HPDE6-E6E7 (cell line): ENCODE data around the gene ARPC1B.
"Not testable (repeated sequence)": the region's sequence is repeated elsewhere in the genome, so short reads cannot be mapped to it uniquely, and the experiment has no call there.

ENCODE experiments used
- DNase-seq: peaks from one replicate; pipeline ENCODE4 v3.0.0; 2011; ENCODE audit warnings: missing footprints; ENCODE audit errors: extremely low spot score

Gene ARPC1B

GRCh38 chr7:99374111-99375064, at the start of gene ARPC1B:
ARPC1B (plus strand) TSS chr7:99374730; CDS start chr7:99385715, 10,985 bp downstream.
- peak; percentile 85 for DNase-seq

- no peak for DNase-seq
Observed at GRCh38 chr7:99325001-99325493, 49.5 kb upstream of the ARPC1B start.

GRCh38 chr7:99325592-99326407, 48.7 kb upstream of the ARPC1B start, which contains the start of gene ARPC1A:
ARPC1A (plus strand) TSS chr7:99325898; CDS start chr7:99333354, 7,456 bp downstream.
- DNase-seq = peak; percentile 93

- DNase-seq = no peak
Observed at GRCh38 chr7:99326408-99326782, 48.1 kb upstream of the ARPC1B start.

- DNase-seq = peak; percentile 86
Observed at GRCh38 chr7:99330314-99330961, 44.1 kb upstream of the ARPC1B start.

GRCh38 chr7:99331002-99331401, 43.5 kb upstream of the ARPC1B start:
- DNase-seq = no peak

GRCh38 chr7:99339595-99339994, 34.9 kb upstream of the ARPC1B start:
- DNase-seq = no peak

- no peak for DNase-seq
Observed at GRCh38 chr7:99340659-99341058, 33.9 kb upstream of the ARPC1B start.

GRCh38 chr7:99344061-99344647, 30.4 kb upstream of the ARPC1B start:
- no peak for DNase-seq

- DNase-seq = not testable (repeated sequence)
Observed at GRCh38 chr7:99350641-99351040, 23.9 kb upstream of the ARPC1B start.

GRCh38 chr7:99352247-99352646, 22.3 kb upstream of the ARPC1B start:
- no peak for DNase-seq

- DNase-seq = no peak
Observed at GRCh38 chr7:99355098-99355497, 19.4 kb upstream of the ARPC1B start.

GRCh38 chr7:99357701-99358490, 16.6 kb upstream of the ARPC1B start:
- DNase-seq = no peak

- not testable (repeated sequence) for DNase-seq
Observed at GRCh38 chr7:99358521-99358920, 16.0 kb upstream of the ARPC1B start.

GRCh38 chr7:99359465-99360154, 14.9 kb upstream of the ARPC1B start:
- no peak for DNase-seq

GRCh38 chr7:99362801-99363200, 11.7 kb upstream of the ARPC1B start:
- no peak for DNase-seq

- DNase-seq = no peak
Observed at GRCh38 chr7:99363286-99363685, 11.2 kb upstream of the ARPC1B start.

- peak; percentile 86 for DNase-seq
Observed at GRCh38 chr7:99365318-99366141, 9.0 kb upstream of the ARPC1B start.

- DNase-seq = no peak
Observed at GRCh38 chr7:99366646-99367045, 7.9 kb upstream of the ARPC1B start.
